DND-41 (cell line): Measurements from ENCODE around the gene DNAH17.

Experiments used
- EZH2 ChIP-seq: IDR thresholded peaks from 3 replicates; pipeline ENCODE4 v1.6.1; 2012; ENCODE audit warnings: borderline replicate concordance, low read depth, mild to moderate bottlenecking, moderate library complexity, low read length, inconsistent platforms; ENCODE audit not compliant: severe bottlenecking
- TF ChIP-seq, protein P1 (sequence below): IDR thresholded peaks from 2 replicates; pipeline ENCODE4 v1.5.1; 2012; ENCODE audit warnings: borderline replicate concordance, low read length, moderate library complexity, mild to moderate bottlenecking; ENCODE audit not compliant: poor library complexity, severe bottlenecking; ENCODE audit errors: extremely low read depth

DNA sequence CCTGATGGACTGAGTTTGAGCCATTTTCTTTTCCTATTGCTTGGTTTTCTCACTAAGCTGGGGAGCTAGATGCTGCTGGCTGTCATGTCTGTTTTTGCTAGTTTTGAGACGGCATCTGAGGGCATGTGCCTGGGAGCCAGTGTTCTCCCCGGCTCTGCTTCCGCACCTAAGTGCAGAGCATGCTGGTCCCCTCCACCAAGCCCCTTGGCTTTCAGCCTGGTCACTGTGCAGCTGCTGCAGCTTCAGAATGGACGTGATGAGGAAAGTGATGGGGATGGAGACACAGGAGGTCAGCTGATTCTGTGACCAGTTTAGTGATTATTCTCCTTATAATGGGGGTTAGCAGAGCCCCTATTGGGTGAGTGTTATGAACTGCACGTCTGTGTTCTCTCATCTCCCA is 28.5 kb downstream of the DNAH17 start:
- TF ChIP-seq, protein P1, sequence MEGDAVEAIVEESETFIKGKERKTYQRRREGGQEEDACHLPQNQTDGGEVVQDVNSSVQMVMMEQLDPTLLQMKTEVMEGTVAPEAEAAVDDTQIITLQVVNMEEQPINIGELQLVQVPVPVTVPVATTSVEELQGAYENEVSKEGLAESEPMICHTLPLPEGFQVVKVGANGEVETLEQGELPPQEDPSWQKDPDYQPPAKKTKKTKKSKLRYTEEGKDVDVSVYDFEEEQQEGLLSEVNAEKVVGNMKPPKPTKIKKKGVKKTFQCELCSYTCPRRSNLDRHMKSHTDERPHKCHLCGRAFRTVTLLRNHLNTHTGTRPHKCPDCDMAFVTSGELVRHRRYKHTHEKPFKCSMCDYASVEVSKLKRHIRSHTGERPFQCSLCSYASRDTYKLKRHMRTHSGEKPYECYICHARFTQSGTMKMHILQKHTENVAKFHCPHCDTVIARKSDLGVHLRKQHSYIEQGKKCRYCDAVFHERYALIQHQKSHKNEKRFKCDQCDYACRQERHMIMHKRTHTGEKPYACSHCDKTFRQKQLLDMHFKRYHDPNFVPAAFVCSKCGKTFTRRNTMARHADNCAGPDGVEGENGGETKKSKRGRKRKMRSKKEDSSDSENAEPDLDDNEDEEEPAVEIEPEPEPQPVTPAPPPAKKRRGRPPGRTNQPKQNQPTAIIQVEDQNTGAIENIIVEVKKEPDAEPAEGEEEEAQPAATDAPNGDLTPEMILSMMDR = no peak
- no peak for TF ChIP-seq EZH2
